Measurements from ENCODE around the gene CCDC7.
"Not testable (repeated sequence)": the region's sequence is repeated elsewhere in the genome, so short reads cannot be mapped to it uniquely, and the experiment has no call there.

Gene CCDC7

DNA sequence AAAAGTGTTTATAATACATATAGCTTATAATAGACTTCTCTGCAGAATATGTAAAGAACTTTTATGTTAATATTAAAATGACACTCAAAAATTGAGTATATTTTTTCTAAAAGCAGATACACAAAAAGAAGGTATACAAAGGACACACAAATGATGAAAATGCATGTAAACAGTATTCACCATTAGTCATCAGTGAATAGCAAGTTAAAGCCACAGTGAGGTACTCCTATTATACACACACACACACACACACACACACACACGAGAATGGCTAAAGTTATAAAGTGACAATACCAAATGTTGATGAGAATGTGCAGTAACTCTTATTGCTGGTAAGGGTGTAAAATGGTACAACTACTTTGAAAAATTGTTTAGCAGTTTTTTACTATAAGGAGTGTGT lies 419.2 kb downstream of the CCDC7 start:
- in situ Hi-C loops (cut with HindIII; ENCODE audit: low sequenced_read_pairs), result no loop called here

GRCh38 chr10:32877915-32878314 lies 432.0 kb downstream of the CCDC7 start:
- in situ Hi-C loops (cut with HindIII; ENCODE audit: low sequenced_read_pairs), result no loop called here

GRCh38 chr10:32878646-32879045 lies 432.7 kb downstream of the CCDC7 start:
- in situ Hi-C loops (cut with HindIII; ENCODE audit: low sequenced_read_pairs), result no loop called here

- in situ Hi-C loops (cut with HindIII; ENCODE audit: low sequenced_read_pairs), result no loop called here
These were observed 436.1 kb downstream of the CCDC7 start for GRCh38 chr10:32882076-32882475.

- in situ Hi-C loops (cut with HindIII; ENCODE audit: low sequenced_read_pairs), result no loop called here
These were observed 441.5 kb downstream of the CCDC7 start for GRCh38 chr10:32887481-32887880.

- in situ Hi-C loops (cut with HindIII; ENCODE audit: low sequenced_read_pairs), result no loop called here
These were observed 442.4 kb downstream of the CCDC7 start for GRCh38 chr10:32888161-32888927.

DNA sequence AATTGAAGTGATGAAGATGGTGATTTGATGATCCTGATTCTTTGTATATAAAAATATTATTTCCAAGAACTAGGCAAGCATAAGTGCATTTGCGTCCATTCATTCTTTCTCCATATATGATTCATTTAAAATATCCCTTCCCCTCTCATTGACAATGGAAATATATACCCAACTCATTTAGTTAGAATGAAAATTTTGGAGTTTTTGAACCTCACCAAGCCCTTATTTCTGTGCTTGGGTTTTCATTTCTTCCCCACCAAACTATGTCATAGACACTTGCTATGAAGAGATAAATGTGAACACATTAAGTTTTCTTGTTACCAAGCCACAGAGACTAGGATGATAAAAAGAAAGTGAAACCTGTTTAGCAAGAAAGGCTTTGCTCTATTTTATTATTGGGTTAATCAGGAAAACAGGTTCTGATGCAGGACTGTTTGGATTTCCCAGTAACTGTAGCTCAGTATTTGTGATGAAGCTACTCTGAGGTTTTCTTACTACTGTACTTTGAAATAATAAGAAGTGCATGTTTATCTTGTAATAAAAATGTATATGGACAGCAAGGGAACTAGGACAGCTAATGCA lies 443.8 kb downstream of the CCDC7 start:
- in situ Hi-C loops (cut with HindIII; ENCODE audit: low sequenced_read_pairs), result no loop called here

GRCh38 chr10:32890444-32890843 lies 444.5 kb downstream of the CCDC7 start:
- in situ Hi-C loops (cut with HindIII; ENCODE audit: low sequenced_read_pairs), result no loop called here

- in situ Hi-C loops (cut with HindIII; ENCODE audit: low sequenced_read_pairs), result no loop called here
These were observed 445.3 kb downstream of the CCDC7 start for GRCh38 chr10:32891261-32891660.

GRCh38 chr10:32893434-32893833 lies 447.5 kb downstream of the CCDC7 start:
- in situ Hi-C loops (cut with HindIII; ENCODE audit: low sequenced_read_pairs), result no loop called here

DNA sequence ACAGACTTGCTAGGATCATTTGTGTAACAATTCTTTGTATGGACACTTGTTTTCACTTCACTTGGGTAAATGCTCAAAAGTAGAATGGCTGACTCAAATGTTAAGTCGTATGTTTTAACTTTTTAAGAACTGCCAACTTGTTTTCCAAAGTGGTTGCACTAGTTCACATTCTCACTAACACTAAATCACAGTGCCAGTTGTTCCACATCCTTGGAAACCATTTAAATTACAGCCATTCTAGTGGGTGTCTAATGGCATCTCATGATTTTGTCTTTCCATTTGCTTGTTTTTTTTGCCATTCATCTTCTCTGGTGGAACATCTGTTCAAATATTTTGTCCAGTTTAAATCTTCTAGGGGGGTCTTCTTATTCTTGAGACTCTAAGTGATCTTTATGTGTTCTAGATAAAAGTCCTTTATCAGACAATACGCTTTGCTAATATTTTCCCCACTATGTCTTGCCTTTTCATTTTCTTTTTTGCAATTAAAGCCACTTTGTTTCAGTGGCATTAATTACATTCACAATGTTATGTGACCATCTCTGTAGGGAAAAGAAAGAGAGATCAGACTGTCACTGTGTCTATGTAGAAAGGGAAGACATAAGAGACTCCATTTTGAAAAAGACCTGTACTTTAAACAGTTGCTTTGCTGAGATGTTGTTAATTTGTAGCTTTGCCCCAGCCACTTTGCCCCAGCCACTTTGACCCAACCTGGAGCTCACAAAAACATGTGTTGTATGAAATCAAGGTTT lies 448.1 kb downstream of the CCDC7 start:
- in situ Hi-C loops (cut with HindIII; ENCODE audit: low sequenced_read_pairs), result no loop called here

DNA sequence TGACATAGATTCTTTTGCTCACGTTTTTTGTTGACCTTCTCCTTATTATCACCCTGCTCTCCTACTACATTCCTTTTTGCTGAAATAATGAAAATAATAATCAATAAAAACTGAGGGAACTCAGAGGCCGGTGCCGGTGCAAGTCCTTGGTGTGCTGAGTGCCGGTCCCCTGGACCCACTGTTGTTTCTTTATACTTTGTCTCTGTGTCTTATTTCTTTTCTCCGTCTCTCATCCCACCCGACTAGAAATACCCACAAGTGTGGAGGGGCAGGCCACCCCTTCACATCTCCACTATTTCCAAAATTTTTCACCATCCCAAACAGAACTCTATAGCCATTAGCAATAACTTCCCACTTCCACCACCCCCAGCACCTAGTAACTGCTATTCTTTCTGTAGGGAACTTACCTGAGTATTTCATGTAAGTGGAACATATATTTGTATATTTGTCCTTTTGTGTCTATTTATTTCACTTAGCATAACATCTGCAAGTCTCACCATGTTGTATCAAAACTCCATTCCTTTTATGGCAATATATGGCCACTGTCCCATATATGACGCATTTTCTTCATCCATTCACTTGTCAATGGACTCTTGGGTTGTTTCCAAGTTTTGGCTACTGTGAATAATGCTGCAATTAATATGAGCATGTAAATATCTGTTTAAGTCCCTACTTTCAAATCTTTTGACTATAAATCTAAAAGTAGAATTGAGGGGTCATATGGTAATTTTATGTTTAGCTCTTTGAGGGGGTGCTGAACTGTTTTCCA lies 449.4 kb downstream of the CCDC7 start:
- in situ Hi-C loops (cut with HindIII; ENCODE audit: low sequenced_read_pairs), result not testable (repeated sequence)

DNA sequence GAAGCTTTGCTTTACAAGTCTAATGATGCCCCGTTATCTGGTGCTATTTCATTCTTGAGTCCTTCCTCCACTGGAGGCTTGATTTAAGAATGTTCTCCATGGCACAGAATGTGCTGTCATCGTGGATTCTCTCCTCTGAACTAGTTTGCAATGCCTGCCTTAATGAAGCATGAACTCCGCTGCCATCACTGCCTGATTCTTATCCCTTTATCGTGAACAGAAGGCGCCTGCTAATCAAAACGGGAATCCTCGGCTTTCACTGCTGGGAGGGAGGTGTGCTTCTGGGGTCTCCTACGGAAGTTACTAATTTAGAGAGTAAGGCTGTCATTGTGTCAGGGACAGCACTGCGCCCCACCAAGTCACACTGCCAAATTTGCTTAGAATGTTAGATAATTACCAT lies 455.9 kb downstream of the CCDC7 start:
- in situ Hi-C loops (cut with HindIII; ENCODE audit: low sequenced_read_pairs), result no loop called here

GRCh38 chr10:32905466-32905865 lies 459.5 kb downstream of the CCDC7 start:
- in situ Hi-C loops (cut with HindIII; ENCODE audit: low sequenced_read_pairs), result no loop called here

DNA sequence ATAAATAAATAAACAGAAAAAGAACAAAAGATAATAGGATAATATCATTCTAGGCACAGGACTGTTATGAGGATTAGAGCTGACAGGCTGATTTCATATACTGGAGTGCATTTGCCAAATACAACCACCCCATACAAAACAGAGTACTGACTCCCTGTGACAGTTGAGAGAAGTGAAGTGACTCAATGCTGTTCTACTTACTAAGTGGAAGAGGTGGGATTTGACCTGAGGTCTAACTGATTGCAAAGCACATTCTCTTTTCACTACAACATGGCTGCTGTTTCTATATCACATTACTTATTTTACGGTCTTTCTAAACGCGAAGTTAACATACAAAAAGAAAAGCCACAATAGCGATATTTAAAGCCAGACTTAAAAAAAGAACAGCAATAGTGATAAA lies 460.7 kb downstream of the CCDC7 start:
- in situ Hi-C loops (cut with HindIII; ENCODE audit: low sequenced_read_pairs), result no loop called here

DNA sequence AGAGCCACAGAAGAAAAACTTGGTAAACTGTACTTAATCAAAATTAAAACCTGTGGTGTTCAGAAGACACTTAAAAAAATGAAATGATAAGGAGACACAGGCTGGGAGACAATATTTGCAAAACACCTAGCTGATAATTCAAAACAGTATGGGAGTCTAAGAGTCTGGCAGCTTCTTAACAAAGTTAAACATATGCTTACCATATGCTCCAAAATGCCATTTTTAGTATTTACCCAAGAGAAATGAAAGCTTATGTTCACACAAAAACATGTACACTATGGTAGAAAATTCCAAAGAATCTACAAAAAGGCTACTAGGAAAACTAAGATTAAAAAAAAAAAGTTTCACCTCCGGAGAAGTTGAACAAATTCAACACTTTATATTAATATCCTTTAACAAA lies 463.5 kb downstream of the CCDC7 start:
- in situ Hi-C loops (cut with HindIII; ENCODE audit: low sequenced_read_pairs), result no loop called here

GRCh38 chr10:32909970-32910369 lies 464.0 kb downstream of the CCDC7 start:
- in situ Hi-C loops (cut with HindIII; ENCODE audit: low sequenced_read_pairs), result not testable (repeated sequence)

DNA sequence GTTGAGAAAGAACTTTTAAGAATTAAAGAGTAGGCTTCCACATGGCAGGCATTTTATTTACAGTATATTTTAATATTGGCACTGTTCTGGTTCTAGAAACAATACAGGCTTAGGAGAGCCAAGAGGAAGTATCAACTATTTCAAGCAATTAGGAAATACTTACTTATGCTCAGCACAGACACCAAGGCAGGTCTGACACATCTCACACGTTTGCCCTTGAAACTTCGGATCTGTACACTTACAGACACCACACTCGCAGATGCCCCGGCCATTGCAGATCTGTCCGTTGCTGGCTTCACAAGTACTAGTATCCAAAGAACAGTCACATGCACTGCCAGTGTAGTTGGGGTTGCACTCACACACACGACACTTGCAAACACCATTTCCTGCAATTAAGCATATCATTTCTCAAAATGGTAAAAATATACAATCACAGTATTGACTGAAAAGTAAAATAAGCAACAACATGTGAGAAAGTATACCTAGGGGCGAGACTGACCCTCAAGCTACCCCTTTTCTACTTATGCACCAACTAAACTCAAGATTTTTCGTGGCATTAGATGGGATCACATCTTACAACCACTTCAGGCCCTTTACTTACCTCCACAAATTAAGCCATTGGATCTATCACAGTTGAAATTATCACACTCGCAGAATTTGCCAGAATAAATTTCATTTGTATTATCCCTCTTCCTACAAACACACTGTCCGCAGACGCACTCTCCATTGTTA lies 465.5 kb downstream of the CCDC7 start:
- in situ Hi-C loops (cut with HindIII; ENCODE audit: low sequenced_read_pairs), result no loop called here

- in situ Hi-C loops (cut with HindIII; ENCODE audit: low sequenced_read_pairs), result not testable (repeated sequence)
These were observed 471.9 kb downstream of the CCDC7 start for GRCh38 chr10:32917817-32918216.

GRCh38 chr10:32922170-32922569 lies 476.2 kb downstream of the CCDC7 start:
- in situ Hi-C loops (cut with HindIII; ENCODE audit: low sequenced_read_pairs), result no loop called here

GRCh38 chr10:32923134-32923533 lies 477.2 kb downstream of the CCDC7 start:
- in situ Hi-C loops (cut with HindIII; ENCODE audit: low sequenced_read_pairs), result no loop called here
